GM10266 (cell line): ENCODE data around the gene RASSF9.

ENCODE experiments used
- DNase-seq: peaks from one replicate; pipeline ENCODE4 v3.0.0; 2012; ENCODE audit errors: extremely low spot score
- TF ChIP-seq, protein P1 (sequence below): IDR thresholded peaks from 2 replicates; pipeline ENCODE4 v1.5.1; 2012; ENCODE audit warnings: mild to moderate bottlenecking, low read depth; ENCODE audit not compliant: control insufficient read depth, insufficient read depth; ENCODE audit errors: missing control alignments

RASSF9 gene

DNA sequence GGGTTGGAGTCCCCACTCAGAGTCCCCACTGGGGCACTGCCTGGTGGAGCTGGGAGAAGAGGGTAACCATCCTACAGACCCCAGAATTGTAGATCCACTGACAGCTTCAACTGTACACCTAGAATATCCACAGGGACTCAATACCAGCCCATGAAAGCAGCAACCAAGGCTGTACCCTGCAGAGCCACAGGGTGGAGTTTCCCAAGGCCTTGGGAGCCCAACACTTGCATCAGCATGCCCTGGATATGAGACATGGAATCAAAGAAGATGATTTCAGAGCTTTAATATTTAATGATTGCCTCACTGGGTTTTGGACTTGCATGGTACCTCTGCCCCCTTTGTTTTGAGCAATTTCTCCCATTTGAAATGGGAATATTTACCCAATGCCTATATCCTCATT is 80.4 kb downstream of the RASSF9 start:
- TF ChIP-seq, protein P1, sequence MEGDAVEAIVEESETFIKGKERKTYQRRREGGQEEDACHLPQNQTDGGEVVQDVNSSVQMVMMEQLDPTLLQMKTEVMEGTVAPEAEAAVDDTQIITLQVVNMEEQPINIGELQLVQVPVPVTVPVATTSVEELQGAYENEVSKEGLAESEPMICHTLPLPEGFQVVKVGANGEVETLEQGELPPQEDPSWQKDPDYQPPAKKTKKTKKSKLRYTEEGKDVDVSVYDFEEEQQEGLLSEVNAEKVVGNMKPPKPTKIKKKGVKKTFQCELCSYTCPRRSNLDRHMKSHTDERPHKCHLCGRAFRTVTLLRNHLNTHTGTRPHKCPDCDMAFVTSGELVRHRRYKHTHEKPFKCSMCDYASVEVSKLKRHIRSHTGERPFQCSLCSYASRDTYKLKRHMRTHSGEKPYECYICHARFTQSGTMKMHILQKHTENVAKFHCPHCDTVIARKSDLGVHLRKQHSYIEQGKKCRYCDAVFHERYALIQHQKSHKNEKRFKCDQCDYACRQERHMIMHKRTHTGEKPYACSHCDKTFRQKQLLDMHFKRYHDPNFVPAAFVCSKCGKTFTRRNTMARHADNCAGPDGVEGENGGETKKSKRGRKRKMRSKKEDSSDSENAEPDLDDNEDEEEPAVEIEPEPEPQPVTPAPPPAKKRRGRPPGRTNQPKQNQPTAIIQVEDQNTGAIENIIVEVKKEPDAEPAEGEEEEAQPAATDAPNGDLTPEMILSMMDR = no peak
- DNase-seq = no peak
